Stimulated activated naive CD4-positive, alpha-beta T cell (primary cell): ENCODE results near the gene BICDL2.

Experiments
- DNase-seq, 6 experiments: peaks; one replicate each; lab custom pipeline; 2025; lab: John Stamatoyannopoulos, UW

Gene BICDL2

GRCh38 chr16:3009568-3010390 is 27.0 kb downstream of the BICDL2 start:
- no peak for DNase-seq

GRCh38 chr16:3008690-3009037 is 28.1 kb downstream of the BICDL2 start:
- DNase-seq, result no peak

DNA sequence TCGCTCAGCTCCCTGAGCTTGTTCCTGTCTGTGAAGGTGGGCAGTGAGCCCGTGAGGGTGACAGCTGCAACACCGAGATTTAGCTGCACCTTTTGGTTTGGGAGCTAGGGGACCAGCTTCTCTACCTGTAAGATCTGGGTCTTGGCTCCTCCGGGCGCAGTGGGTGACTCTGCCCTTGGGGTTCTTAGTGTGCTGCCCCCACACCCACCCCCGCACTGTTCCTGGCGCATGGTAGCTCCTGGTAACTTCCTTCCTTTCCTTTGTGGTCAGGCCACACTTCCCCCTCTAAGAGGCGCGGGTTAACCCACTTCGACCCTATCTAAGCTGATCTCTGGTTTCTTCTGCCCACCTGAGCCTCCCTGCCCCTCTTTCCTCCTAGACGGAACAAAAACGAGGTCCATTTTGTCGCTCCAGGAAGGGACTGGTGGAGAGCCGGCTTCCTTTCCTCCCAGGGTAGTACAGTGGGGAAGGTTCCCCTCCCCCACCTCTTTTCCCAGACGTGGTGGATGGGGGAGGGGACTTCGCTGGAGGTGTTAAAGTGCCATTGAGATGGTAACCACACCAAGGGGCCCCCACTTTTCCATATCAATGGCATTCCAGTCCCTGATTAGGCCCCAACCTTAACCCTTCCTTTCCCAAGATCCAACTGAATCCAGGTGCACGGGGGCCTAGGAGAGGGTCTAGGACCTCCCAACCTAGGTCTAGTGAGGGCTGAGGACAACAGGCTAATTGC is 28.6 kb downstream of the BICDL2 start:
- DNase-seq, result peak in 1 of 6 experiments; percentile 29

- DNase-seq, result no peak
Observed at GRCh38 chr16:3007059-3007956, 29.4 kb downstream of the BICDL2 start.

DNA sequence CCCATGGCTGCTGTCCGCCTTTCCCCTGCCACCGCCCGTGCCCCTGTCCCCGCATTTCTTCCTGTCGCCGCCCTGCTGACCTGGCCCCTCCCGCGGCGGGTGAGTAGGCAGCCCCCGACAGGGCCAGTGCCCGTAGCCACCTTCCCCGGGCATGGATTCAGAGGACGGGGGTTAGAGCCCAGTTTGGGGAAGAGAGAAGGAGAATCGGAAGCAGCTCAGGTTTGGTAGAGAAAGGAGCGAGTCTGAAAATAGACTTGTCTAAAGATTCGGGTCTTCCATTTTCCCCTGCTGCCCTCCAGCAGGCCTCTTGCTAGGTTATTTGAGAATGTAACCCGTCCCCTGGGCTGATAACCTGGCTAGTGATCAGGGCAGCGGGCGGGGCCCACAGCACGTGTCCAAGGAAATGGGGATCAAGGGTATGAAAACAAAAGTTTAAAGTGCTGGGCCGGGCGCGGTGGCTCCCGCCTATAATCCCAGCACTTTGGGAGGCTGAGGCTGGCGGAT is 31.9 kb downstream of the BICDL2 start:
- DNase-seq, result no peak

- DNase-seq, result no peak
Observed at GRCh38 chr16:3004319-3004718, 32.4 kb downstream of the BICDL2 start.

- DNase-seq, result peak; percentile 89 to 96 (median 96)
Observed at GRCh38 chr16:3003582-3004270, 33.0 kb downstream of the BICDL2 start.

DNA sequence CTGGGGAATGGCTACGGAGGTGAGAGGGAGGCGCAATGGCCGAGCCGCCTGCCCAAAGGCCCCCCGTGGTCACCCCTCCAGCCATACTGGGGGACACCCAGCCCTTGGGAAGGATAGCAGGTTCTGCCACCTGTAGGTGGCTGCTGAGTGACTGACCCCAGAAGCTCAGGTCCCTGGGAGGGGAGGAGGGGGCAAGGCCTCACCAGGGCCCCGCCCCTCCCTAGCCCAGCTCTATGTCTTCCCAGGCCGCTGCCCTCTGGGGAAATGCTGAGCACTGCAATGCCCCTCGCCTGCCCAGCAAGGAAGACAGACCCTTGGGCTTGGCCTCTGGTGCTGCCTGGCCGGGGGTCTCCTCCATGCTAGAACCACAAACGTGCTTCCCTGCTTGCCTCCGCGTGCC is 35.4 kb downstream of the BICDL2 start:
- DNase-seq, result no peak

- no peak for DNase-seq
Observed at GRCh38 chr16:3000540-3000939, 36.2 kb downstream of the BICDL2 start.

GRCh38 chr16:2999929-3000328 is 36.8 kb downstream of the BICDL2 start:
- no peak for DNase-seq

DNA sequence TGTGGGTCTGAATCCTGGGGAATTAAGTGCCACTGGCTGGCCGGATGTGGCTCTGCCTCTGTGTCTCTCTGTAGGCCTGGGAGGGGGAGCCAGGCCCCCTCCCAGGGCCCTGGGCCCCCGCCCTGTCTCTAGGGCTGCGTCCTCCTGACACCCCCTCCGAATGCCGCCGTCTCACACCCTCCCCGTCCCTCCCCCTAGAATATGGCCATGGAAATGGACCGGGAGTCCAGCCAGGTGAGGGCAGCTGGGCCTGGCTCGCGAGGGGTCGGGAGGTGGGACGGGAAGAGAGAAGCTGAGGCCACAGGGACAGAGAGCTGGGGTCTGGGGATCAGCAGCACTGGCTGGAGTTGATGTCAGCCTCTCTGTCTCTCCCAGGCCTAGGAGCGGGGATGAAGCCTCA is 40.4 kb downstream of the BICDL2 start:
- no peak for DNase-seq

DNA sequence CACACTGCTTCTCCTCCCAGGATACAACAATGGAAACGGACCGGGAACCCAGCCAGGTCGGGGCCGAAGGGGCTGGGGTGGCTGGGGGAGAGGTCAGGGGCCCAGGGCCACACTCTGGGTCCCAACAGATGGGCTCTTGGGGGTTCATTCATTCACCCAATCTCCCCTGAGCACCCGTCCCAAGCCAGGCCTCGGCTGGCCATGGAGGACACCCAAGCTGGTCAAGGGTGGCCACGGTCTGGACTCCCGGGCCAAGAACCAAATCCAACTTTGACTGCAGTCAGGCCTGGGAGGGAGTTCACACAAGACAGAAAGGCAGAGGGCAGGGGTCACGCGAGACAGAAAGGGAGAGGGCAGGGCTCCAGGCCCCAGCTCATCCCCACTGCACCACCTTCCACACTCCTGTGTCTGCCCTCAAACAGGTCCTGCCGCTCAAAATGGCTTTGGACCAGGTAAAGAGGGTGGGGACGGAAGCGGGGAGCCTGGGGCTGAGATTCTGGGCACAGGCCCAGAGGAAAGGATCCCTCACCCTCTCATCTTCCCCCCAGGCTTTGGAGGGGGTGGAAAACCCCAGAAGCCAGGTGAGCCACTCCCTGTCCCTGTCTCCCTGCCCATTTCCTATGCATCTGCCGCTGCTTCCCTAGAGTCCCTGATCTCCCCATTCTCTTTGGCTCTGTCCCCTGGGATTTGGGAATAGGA is 44.2 kb downstream of the BICDL2 start:
- no peak for DNase-seq

GRCh38 chr16:2991566-2992261 is 45.0 kb downstream of the BICDL2 start:
- DNase-seq, result no peak

DNA sequence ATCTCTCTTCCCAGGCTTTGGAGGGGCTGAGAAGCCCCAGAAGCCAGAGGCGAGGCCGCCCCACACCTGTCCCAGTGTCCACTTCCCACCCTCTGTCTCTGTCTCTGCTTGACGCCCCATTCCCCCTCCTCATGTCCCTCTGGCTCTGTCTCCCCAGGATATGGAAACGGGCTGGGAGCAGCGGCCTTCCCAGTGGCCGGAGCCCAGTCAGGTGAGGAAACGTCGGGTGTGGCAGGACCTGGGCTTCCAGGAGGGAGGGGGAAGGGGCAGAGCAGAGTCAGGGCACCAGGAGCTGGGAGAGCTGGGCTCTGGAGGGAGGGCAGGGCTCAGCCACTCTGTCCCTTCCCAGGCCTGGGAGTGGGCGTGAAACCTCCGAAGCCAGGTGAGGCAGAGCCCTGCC is 45.9 kb downstream of the BICDL2 start:
- no peak for DNase-seq

- DNase-seq, result no peak
Observed at GRCh38 chr16:2988590-2989099, 48.1 kb downstream of the BICDL2 start.

- no peak for DNase-seq
Observed at GRCh38 chr16:2987833-2988232, 48.9 kb downstream of the BICDL2 start.

DNA sequence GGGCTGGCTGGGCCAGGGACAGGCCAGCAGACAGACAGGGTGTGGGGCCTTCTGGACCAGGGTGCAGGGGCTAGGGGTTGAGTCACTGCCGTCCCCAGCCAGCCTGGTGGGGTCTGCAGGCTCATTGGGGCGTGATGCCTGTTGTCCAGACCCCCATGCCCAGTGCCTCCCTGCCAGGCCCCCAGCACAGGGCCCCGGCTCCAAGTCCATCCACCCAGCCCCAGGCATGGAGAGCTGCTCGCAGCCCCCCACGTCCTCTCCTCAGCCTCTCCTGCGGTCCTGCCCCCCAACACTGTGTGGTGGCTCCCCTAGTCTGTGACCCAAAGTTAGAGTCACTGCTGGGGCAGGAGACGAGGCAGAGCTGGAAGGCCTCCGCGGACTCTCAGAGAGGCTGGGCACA is 49.5 kb downstream of the BICDL2 start:
- DNase-seq, result no peak

GRCh38 chr16:2986623-2987188 is 50.0 kb downstream of the BICDL2 start:
- no peak for DNase-seq

DNA sequence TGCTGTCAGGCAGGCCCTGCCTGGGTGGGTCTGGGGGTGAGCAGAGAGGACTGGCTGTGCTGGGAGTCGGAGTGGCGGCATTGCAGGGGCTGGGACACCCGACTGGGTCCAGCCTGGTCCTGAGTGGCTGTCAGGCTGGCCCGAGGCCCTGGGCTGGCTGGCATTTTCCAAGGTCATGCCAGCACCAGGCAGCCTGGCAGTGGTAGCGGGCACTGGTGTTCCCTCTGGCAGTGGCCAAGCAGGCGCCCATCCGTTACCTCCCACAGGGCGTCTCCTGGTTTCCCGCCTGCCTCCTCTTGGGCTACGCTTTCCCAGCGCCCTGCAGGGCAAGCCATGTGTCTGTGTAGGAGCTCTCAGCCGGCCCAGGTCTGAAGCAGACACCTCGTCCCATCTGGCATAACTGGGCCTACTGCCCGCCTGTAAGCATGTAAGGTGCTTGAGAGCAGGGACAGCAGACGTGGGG is 50.8 kb downstream of the BICDL2 start:
- no peak for DNase-seq

DNA sequence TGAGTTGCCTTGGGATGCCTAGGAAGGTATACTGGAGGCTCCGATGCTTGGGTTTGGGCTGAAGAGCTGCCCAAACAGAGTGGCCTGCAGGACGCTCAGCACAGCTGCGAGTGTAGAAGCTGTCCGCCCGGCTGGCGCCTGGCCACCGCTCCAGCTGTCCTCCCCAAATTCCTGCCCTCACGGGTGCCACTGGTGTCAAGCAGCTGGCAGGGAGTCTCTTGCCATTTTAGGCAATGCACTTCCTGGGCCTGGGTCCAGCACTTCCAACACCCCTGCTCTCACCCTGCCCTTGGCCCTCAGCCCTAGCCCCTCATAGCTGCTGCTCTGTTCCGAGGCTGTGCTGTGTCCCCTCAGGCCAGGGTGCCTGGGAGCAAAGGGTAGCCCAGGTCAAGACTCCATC is 51.3 kb downstream of the BICDL2 start:
- no peak for DNase-seq
